Central memory CD8-positive, alpha-beta T cell (primary cell): Measurements from ENCODE around the gene PPA1.
"Not testable (repeated sequence)": the region's sequence is repeated elsewhere in the genome, so short reads cannot be mapped to it uniquely, and the experiment has no call there.

Source experiments
- ATAC-seq: fragments of 150-1000 bp; cut with Tn5 transposase; replicated peaks from 2 replicates; pipeline ENCODE4 v1.10.0; 2022; ENCODE audit warnings: mild to moderate bottlenecking, moderate FRiP score, moderate number of reproducible peaks; ENCODE audit not compliant: poor library complexity, severe bottlenecking; ENCODE audit errors: extremely low read depth
- DNase-seq, 2 donors: peaks; one replicate each; pipeline ENCODE4 v3.0.0; 2021; ENCODE audit warnings: low spot score in 2 of 2
- H3K27ac Mint-ChIP-seq: one replicate; pipeline ENCODE4 v1.8.0; 2022; ENCODE audit warnings: low read depth, mild to moderate bottlenecking, moderate library complexity, mixed read lengths
- H3K27me3 Mint-ChIP-seq: one replicate; pipeline ENCODE4 v1.8.0; 2022; ENCODE audit warnings: mixed read lengths
- H3K36me3 Mint-ChIP-seq: one replicate; pipeline ENCODE4 v1.8.0; 2022; ENCODE audit warnings: mild to moderate bottlenecking, moderate library complexity, mixed read lengths; ENCODE audit not compliant: insufficient read depth
- H3K4me1 Mint-ChIP-seq: one replicate; pipeline ENCODE4 v1.8.0; 2022; ENCODE audit warnings: mixed read lengths
- H3K4me3 Mint-ChIP-seq: one replicate; pipeline ENCODE4 v1.8.0; 2022; ENCODE audit warnings: mild to moderate bottlenecking, moderate library complexity, mixed read lengths
- H3K9me3 Mint-ChIP-seq: one replicate; pipeline ENCODE4 v1.8.0; 2022; ENCODE audit warnings: mixed read lengths

PPA1 gene

DNA sequence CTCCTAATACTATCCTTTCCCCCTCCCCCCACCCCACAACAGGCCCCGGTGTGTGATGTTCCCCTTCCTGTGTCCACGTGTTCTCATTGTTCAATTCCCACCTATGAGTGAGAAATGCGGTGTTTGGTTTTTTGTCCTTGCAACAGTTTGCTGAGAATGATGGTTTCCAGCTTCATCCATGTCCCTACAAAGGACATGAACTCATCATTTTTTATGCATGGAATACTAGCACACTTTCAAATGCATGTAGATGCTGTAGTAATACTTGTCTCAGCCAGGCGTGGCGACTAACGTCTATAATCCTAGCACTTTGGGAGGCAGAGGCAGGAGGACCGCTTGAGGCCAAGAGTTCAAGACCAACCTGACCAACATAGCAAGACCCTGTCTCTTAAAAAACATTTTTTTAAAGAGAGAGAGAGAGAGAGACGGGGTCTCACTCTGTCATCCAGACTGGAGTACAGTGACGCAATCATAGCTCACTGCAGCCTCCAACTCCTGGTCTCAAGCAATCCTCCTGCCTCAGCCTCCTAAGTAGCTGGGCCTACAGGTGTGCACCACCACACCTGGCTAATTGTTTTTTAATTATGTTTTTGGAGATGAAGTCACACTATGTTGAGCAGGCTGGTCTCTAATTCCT is 10.3 kb downstream of the PPA1 start:
- H3K4me1 Mint-ChIP-seq: peaks cover 21% of the 10 kb centered on the region
- H3K27ac Mint-ChIP-seq, H3K9me3 Mint-ChIP-seq, ATAC-seq, H3K4me3 Mint-ChIP-seq, H3K36me3 Mint-ChIP-seq, H3K27me3 Mint-ChIP-seq, DNase-seq: not testable (repeated sequence)

GRCh38 chr10:70222340-70222794 is 10.9 kb downstream of the PPA1 start:
- peaks cover 21% of the 10 kb centered on the region for H3K4me1 Mint-ChIP-seq
- no peaks in the 10 kb centered on the region for H3K9me3 Mint-ChIP-seq
- ATAC-seq (no peak), DNase-seq (no peak)
- H3K4me3 Mint-ChIP-seq: no peak overlapping the region
- peaks cover 5% of the 10 kb centered on the region for H3K36me3 Mint-ChIP-seq
- H3K27me3 Mint-ChIP-seq: no peaks in the 10 kb centered on the region
- no peak overlapping the region for H3K27ac Mint-ChIP-seq

GRCh38 chr10:70221030-70221429 is 12.2 kb downstream of the PPA1 start:
- no peak for ATAC-seq
- H3K27ac Mint-ChIP-seq: peak overlapping the region; percentile 78
- peak overlapping the region; percentile 23 for H3K4me3 Mint-ChIP-seq

GRCh38 chr10:70212879-70213278 is 20.4 kb downstream of the PPA1 start:
- no peak for DNase-seq
- no peak overlapping the region for H3K27ac Mint-ChIP-seq

More at GRCh38 chr10:70221030-70221429, 12.2 kb downstream of the PPA1 start:
- Mint-ChIP-seq H3K9me3 (no peaks in the 10 kb centered on the region), H3K27me3 (no peaks in the 10 kb centered on the region), H3K36me3 (peaks cover 8% of the 10 kb centered on the region), H3K4me1 (peaks cover 19% of the 10 kb centered on the region)
- DNase-seq: no peak

DNA sequence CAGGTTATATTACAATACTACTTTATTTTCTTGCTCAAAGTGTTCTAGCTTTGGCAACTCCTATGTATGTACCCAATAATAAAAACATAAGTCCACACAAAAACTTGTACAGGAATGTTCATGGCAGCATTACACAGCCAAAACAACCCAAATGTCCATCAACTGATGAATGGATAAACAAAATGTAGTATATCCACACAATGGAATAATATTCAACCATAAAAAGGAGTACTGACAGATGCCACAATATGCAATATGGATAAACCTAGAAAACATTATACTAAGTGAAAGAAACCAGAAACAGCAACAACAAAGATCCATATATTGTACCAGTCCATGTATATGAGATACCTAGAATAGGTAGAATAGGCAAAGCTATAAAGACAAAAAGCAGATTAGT is 21.0 kb downstream of the PPA1 start:
- no peaks in the 10 kb centered on the region for H3K9me3 Mint-ChIP-seq
- H3K36me3 Mint-ChIP-seq: peaks cover 42% of the 10 kb centered on the region
- DNase-seq: no peak
- no peaks in the 10 kb centered on the region for H3K27me3 Mint-ChIP-seq
- no peak for ATAC-seq
- no peak overlapping the region for H3K4me3 Mint-ChIP-seq
- H3K4me1 Mint-ChIP-seq: no peaks in the 10 kb centered on the region
- no peak overlapping the region for H3K27ac Mint-ChIP-seq

More at GRCh38 chr10:70212879-70213278, 20.4 kb downstream of the PPA1 start:
- Mint-ChIP-seq H3K4me1 (no peaks in the 10 kb centered on the region), H3K9me3 (no peaks in the 10 kb centered on the region), H3K4me3 (no peak overlapping the region), H3K27me3 (no peaks in the 10 kb centered on the region), H3K36me3 (peaks cover 37% of the 10 kb centered on the region)
- ATAC-seq: no peak

GRCh38 chr10:70206762-70207161 is 26.5 kb downstream of the PPA1 start:
- DNase-seq: no peak
- Mint-ChIP-seq H3K9me3 (no peaks in the 10 kb centered on the region), H3K4me1 (no peaks in the 10 kb centered on the region), H3K36me3 (peaks cover 53% of the 10 kb centered on the region), H3K4me3 (no peak overlapping the region), H3K27ac (no peak overlapping the region), H3K27me3 (no peaks in the 10 kb centered on the region)
- ATAC-seq: no peak

GRCh38 chr10:70201105-70201504 is 32.1 kb downstream of the PPA1 start:
- Mint-ChIP-seq H3K27ac (no peak overlapping the region), H3K27me3 (no peaks in the 10 kb centered on the region), H3K4me3 (no peak overlapping the region), H3K36me3 (peaks cover 27% of the 10 kb centered on the region), H3K4me1 (peaks cover 20% of the 10 kb centered on the region), H3K9me3 (no peaks in the 10 kb centered on the region)
- DNase-seq: no peak
- ATAC-seq: no peak

DNA sequence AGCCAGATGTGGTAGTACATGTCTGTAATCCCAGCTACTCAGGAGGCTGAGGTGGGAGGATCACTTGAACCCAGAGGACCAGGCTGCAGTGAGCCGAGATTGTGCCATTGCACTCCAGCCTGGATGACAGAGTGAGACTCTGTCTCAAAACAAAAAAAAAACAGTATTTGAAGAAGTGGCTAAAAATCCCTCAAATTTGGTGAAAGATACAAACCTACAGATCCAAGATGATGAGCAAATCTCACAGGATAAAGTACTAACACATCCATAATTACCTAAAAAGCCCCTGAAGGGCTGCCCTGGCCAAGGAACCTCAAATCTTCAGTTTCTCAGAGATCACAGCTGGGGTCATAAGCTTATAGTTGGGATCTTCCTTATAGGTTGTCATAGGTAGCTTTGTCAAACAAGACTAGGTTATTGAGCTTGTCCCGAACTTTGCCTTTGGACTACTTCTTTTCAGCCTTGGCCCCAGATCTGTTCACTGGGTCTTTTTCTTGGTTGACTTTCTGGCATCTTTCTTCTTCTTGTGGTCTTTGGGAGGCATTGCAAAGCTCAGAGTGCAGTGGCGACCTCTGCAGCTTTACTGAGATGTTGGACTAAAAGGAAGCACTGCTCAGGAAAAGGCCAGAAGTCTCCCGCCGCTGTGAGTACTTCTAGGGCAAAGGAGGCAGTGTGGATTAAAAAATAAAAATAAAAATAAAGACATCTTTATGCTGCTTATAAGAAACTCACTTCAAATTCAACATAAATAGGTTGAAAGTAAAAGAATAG is 34.3 kb downstream of the PPA1 start:
- no peak overlapping the region for H3K4me3 Mint-ChIP-seq
- DNase-seq (no peak), ATAC-seq (no peak)

DNA sequence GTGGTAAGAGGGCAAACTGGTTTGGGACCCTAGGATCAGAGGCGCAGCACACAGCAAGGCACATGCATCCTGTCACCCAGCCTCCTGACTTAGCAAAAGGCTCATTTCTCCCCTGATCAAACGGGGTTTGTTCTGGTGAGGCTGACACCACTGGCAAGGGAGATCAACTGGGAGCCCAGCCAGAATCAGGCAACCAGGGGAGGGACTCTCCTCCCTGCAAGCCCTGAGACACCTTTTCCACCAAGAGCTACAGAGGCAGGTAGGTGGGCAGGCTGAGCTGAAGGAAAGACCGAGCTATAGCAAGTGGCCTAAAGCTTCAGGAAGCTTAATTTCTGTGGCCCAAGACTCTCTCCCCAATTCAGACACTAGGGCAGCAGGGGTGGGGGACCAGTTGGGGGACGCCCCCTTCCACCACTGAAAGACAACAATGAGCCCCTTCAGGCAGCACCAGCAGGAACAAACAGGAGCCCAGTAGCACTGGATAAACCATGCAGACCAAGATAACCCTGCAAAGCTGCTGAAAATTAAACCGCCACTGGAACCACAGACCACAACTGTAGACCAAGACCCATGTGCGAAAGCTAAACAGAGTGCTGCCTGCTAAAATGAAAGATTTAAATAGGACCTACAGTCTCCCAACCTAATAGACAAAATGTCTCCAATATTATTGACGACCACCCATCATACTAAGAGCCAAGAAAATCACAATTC is 35.8 kb downstream of the PPA1 start:
- Mint-ChIP-seq H3K27ac (peak overlapping the region; percentile 62), H3K36me3 (peaks cover 15% of the 10 kb centered on the region), H3K4me3 (peak overlapping the region; percentile 67), H3K9me3 (no peaks in the 10 kb centered on the region), H3K4me1 (peaks cover 20% of the 10 kb centered on the region), H3K27me3 (no peaks in the 10 kb centered on the region)
- peak; percentile 65 for ATAC-seq
- DNase-seq: no peak

More for the DNA sequence above, 34.3 kb downstream of the PPA1 start:
- Mint-ChIP-seq H3K27ac (no peak overlapping the region), H3K27me3 (no peaks in the 10 kb centered on the region), H3K36me3 (peaks cover 22% of the 10 kb centered on the region), H3K4me1 (peaks cover 20% of the 10 kb centered on the region), H3K9me3 (no peaks in the 10 kb centered on the region)

DNA sequence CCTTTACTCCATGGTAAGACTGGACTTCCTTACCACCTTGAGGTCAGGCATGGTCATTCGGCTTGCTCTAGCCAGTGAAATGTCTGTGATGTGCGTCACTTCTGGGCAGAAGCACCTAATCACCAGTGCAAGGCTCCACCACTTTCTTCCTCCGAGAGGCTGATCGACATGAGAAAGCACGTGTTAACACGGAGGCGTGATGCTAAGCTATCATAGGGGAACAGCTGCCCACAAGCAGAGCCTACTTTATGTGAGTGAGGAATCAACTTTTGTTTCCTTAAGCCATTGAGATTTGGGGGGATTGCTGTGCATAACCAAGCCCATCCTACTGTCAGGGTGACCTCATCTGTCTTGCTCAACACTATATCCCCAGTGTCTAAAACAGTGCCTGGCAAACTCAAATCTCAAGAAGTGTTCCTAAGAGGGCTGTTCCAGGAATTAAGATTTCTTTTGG is 39.8 kb downstream of the PPA1 start:
- no peak overlapping the region for H3K27ac Mint-ChIP-seq

DNA sequence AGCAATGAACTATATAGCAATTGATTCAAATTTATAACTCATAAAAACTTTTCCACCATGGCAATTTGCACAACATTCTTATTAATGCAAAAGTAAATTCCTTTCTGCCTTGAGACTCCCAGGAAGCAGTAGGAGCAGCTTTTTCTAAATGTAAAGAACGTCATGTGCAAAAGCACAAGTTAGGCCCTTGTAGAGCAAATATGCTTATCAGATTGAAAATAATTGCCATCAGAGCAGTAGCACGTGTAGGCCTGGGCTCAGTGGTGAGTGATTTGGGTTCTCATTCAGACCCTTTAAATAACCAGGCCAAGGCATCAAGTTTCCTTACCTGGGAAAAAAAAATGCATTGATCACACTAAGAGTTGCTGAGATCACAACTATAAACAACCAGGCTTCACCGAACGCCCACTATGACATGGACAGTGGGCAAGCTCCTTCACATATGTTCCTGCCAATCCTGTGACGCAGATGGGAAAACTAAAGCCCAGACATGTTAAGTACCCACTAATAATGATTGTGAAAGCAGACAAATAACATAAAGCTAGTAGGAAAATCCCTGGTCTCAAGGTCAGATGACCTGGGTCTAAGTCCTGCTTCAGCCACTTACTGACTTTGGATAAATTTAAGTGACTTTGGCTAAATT is 40.8 kb downstream of the PPA1 start:
- Mint-ChIP-seq H3K4me3 (no peak overlapping the region), H3K36me3 (peaks cover 2% of the 10 kb centered on the region), H3K27ac (no peak overlapping the region), H3K27me3 (no peaks in the 10 kb centered on the region), H3K4me1 (peaks cover 9% of the 10 kb centered on the region), H3K9me3 (no peaks in the 10 kb centered on the region)
- ATAC-seq (no peak), DNase-seq (no peak)

More for the DNA sequence above, 39.8 kb downstream of the PPA1 start:
- no peak for DNase-seq
- ATAC-seq: no peak
- Mint-ChIP-seq H3K4me1 (peaks cover 19% of the 10 kb centered on the region), H3K27me3 (no peaks in the 10 kb centered on the region), H3K9me3 (no peaks in the 10 kb centered on the region), H3K4me3 (no peak overlapping the region), H3K36me3 (peaks cover 7% of the 10 kb centered on the region)

DNA sequence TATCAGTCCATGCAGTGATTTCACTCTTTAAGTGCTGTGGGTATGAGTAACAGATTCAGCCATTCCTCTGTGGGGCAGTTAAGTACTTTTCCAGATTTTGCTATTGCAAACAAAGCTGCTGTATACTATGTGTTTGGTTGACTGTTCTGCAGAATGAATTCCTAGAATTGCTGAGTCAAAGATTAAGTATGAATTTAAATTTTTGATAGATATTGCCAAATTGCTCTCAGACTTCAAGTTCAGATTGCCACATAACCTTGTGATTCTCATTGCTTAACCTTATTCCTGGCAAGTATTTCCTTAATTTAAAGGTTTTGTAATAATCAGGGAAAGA is 41.3 kb downstream of the PPA1 start:
- Mint-ChIP-seq H3K4me3 (no peak overlapping the region), H3K36me3 (no peaks in the 10 kb centered on the region), H3K4me1 (peaks cover 4% of the 10 kb centered on the region), H3K27me3 (no peaks in the 10 kb centered on the region), H3K9me3 (no peaks in the 10 kb centered on the region), H3K27ac (no peak overlapping the region)
- DNase-seq (no peak), ATAC-seq (no peak)
